NOMO-1 treated with dmso at 0.1 percent for 144 hours (cell line): ENCODE data around the gene DLG3.
A peak's percentile ranks its signal among the peaks of the same experiment; 100 is the strongest.

ENCODE experiments used
- DNase-seq: peaks from one replicate; lab custom pipeline; 2025; ENCODE audit not compliant: unreplicated experiment; lab: John Stamatoyannopoulos, UW

Gene DLG3

GRCh38 chrX:70437011-70437410 lies 7.6 kb upstream of the DLG3 start:
- DNase-seq = no peak

DNA sequence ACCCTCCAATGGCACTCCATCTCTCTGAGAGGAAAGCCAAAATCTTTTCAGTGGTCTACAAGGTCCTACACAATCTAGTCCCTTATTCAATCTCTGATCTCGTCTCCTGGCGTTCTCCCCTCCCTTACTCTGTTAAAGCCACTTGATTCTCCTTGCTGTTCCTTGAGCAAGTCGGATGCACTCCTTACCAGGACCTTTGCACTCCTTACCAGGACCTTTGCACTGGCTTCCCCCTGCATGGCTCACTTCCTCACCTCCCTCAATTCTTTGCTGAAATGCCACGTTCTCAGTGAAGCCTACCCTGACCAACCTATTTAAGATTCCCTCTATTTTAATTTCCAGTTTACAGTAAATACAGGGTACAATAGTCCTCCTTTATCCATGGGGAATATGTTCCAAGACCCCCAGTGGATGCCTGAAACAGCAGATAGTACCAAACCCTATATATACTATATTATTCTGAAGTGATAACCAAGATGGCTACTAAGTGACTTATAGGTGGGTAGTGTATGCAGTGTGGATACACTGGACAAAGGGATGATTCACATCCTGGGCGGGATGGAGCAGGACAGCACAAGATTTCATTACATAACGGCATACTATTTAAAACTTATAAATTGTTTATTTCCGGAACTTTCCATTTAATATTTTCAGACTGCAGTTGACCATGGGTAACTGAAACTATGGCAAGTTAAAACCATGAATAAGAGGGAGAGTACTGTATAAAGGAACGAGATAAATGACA lies 6.5 kb upstream of the DLG3 start:
- DNase-seq = no peak

DNA sequence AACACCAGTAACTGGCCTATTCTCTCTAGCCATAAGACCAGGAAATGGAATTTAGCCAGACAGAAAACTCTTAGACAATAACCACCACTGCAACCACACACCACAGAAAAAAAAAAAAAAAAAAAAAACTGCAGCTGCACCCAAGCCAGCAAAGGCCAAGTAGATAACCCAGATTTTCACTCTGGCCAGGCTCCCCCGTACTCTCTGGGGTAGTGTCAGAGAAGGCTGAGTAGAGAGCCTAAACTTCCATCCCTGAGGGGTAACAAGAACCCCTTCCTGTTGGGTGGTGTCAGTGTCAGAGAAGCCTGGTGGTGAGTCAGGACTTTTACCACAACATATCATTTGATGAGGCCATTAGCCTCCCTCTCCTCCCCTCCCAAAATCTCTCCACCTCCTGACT lies 5.6 kb upstream of the DLG3 start:
- no peak for DNase-seq

GRCh38 chrX:70442224-70442623 lies 2.4 kb upstream of the DLG3 start:
- DNase-seq = no peak

- DNase-seq = no peak
These were observed 466 bp downstream of the DLG3 start for GRCh38 chrX:70444946-70445656.

GRCh38 chrX:70445951-70446350 lies 1.3 kb downstream of the DLG3 start:
- DNase-seq = no peak

- DNase-seq = no peak
These were observed 2.0 kb downstream of the DLG3 start for GRCh38 chrX:70446380-70447350.

DNA sequence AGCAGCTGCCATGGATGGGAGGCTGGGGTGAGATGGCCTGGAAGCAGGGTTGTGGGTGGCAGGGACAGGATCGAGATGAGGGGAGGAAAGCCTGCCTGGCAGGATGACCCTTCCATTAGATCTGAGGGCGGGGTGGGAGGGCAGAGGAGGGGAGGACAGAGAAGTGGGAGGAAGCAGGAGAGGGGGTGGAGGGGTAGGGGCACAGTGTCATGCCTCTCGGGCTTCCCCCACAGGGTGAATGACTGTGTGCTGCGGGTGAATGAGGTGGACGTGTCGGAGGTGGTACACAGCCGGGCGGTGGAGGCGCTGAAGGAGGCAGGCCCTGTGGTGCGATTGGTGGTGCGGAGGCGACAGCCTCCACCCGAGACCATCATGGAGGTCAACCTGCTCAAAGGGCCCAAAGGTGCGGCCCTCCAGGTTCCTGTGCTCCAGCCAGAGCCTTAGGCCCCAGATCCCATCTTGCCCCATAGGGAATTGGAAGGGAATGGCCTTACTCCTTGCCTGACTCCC lies 4.9 kb downstream of the DLG3 start:
- DNase-seq = no peak

- DNase-seq = no peak
These were observed 7.6 kb downstream of the DLG3 start for GRCh38 chrX:70452143-70452733.

- DNase-seq = no peak
These were observed 8.5 kb downstream of the DLG3 start for GRCh38 chrX:70453024-70453618.

DNA sequence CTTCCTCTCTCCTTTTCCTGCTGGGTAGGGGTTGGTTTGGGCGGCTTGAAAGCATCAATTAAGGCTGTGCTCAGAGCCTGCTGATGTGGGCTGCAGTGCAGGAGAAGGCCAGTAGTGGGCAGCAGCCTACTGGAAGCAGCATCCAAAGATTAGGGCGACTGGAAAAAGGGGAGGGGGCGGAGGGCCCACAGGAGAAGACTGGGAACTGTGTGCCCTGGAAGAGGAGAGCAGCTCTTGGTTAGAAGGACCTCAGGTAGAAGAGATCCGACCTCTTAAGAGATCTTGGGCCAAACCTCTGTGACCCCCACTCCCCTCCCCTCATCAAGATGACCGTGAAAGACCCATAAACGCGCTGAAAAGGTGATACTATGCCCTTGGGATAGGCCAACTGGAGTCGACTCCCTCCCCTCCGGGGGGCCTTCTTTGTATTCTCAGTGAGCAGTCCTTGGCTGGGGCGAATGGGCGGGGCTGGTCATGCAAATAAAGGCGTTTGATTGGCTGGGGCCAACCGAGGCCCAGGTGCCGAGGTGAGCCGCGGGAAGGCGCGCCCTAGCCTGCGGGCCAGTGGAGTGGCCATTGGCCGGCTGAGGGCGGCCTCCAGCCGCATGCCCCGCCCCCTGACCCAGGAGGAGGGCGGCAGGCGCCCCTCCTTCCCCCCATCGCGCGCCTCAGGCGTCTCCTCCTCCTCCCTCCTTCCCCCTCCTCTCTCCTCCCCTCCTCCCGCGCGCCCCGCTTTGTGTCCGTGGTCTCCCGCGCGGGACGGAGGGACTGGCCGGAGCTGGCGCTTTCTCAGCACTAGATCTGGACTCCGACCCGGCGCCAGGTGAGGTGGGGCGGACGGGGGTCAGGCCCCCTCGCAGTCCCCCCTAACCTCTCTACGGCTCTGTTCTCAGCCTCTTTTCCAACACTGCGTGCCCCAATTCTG lies 10.1 kb downstream of the DLG3 start:
- peak; percentile 35 for DNase-seq

DNA sequence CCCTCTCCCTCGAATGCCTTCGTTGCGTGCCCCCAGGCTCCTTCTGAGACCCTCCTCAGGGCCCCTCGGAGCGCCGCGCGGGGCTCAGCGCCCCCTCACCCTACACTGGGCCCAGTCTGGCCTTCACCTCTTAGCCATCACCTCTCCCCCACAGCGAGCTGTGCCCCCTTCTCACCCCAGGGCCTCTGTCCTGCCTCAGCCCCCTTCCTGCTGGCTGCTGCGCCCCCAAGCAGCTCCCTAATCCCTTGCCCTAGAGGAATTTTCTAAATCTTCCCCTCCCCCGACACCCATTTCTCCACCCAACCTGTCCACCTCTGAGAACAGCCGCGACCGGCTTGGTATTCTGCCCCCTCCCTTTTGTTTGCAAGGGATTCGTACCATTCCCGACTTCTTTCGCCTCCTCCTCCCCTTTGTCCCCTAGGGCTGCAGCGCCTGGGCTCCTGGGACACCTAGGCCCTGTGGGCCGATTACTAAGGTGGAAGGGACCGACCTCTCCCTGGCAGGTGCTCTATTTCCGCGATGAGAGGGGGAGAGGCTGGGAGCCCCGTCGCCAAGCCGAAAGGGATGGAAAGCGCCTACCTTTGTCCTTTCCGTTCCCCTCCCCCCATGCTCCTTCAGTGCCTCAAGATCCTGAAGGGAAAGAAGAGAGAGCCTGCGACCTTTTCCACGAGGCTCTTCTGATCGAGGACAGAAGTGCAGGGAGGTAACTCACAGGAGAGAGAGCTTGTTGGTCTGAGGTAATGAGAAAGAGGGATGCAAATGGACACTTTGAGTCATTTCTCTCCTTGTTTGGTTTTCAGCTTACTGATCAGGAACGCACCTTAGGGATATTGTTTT lies 10.9 kb downstream of the DLG3 start:
- DNase-seq = no peak

- DNase-seq = no peak
These were observed 11.6 kb downstream of the DLG3 start for GRCh38 chrX:70456256-70456655.

- DNase-seq = no peak
These were observed 16.4 kb downstream of the DLG3 start for GRCh38 chrX:70461026-70461425.

DNA sequence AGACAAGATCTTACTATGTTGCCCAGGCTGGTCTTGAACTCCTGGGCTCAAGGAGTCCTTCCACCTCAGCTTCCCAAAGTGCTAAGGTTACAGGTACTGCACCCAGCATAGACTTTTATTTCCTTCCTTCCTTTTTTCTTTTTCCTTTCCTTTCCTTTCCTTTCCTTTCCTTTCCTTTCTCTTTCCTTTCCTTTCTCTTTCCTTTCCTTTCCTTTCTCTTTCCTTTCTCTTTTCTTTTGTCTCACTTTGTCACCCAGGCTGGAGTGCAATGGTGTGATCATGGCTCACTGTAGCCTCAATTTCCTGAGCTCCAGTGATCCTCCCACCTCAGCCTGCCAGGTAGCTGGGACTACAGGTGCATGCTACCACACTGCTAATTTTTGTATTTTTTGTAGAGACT lies 19.4 kb downstream of the DLG3 start:
- DNase-seq = no peak

DNA sequence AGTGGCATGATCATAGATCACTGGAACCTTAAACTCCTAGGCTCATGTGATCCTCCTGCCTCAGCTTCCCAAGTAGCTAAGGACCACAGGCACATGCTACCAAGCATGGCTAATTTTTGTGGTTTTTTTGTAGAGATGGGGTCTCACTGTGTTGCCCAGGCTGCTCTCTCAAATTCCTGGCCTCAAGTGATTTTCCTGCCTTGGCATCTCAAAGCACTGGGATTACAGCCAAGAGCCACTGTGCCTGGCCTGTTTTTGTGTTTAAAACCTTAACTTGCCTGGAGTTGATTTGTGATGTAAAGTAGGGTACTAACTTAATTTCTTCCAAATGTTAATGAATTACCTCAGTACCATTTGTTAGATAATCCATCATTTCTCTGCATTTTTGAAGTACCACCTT lies 22.3 kb downstream of the DLG3 start:
- DNase-seq = no peak

DNA sequence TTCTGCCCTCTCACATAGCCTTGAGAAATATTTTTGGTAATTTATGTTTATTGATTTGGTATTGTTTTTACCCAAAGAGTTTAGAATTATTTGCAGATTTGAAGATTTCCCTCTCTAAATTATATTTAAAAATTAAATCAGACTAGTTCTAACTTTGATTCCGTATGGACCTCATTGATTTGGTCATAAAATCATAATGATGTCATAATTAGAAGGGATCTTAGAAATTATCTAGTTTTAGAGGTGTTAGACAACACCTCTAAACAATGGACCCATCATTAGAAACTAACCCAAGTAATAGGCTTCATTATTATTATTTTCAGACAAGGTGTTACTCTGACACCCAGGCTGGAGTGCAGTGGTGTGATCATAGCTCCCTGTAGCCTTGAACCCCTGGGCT lies 24.1 kb downstream of the DLG3 start:
- no peak for DNase-seq

DNA sequence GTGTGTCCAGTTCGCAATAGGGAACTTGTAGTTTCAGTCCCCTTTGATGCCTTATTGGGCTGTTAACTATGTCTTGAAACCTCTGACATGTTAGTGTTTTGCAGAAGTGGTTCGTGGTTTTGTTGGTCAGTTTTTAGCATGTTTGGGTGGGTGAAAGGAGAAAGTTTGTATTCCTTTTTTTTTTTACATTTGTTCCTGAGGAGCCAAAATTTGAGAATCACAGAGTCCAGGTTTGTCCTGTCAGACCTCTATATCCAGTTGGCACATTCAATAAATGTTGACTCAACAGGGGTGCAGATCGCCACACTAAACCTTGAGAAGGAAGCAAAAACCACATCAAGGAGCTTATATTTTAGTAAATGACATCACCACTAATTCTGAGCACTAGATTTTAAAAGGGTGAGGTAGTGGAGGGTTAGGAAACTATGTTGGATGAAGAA lies 26.2 kb downstream of the DLG3 start:
- DNase-seq = peak; percentile 31
